HG03135 (cell line): Measurements from ENCODE around the gene TET1.
A peak's percentile ranks its signal among the peaks of the same experiment; 100 is the strongest.
"Not testable (repeated sequence)": the region's sequence is repeated elsewhere in the genome, so short reads cannot be mapped to it uniquely, and the experiment has no call there.

Experiments used
- ATAC-seq: cut with Tn5 transposase; IDR thresholded peaks from one replicate; pipeline ENCODE4 v1.9.1; 2021; ENCODE audit warnings: mild to moderate bottlenecking, moderate library complexity; ENCODE audit not compliant: unreplicated experiment

Gene TET1

DNA sequence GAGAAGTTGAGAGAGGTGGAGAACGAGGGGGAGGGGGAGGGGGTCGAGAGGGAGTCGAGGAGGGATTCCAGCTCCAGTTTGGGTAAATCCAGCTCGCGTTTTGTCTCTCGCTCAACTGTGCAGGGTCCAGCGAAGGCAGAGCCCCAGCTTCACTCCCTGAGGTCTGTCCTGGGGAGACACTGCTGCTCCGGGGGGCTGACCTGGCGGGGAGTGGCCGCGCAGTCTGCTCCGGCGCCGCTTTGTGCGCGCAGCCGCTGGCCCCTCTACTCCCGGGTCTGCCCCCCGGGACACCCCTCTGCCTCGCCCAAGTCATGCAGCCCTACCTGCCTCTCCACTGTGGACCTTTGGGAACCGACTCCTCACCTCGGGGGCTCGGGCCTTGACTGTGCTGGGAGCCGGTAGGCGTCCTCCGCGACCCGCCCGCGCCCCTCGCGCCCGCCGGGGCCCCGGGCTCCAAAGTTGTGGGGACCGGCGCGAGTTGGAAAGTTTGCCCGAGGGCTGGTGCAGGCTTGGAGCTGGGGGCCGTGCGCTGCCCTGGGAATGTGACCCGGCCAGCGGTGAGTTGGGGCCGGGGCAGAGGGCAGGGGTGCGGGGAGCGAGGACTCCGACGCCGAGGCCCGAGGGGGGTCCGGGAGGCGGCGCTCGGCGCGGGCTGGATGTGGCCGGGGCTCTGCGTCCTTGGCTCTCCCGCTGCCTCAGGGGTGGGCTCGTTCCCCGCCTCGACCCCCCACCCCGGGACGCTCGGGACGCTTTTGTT, at the start of gene TET1:
Gene TET1 (plus strand): TSS at position 152 of the 757 bp plus-strand sequence. CDS start 12,002 bp downstream, outside the sequence.
- ATAC-seq = no peak

DNA sequence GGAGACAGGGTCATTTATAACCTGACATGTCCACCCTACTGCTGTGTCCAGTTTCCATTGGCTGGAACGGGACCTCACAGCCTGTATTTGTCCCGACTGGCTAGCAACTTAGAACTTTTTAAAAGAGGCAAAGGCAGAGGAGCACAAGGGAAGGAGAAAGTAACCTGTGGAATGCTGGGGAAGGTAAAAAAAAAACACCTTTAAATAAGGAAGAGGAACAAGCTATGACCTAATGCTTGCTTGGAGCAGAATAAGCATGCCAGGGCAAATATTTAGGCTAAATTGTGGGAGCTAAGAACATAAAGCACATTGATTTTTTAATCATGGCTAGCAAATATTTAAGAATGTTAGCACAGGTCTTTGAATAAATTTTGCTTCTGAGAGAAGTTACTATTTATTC, 43.9 kb upstream of the TET1 start:
- ATAC-seq = not testable (repeated sequence)

DNA sequence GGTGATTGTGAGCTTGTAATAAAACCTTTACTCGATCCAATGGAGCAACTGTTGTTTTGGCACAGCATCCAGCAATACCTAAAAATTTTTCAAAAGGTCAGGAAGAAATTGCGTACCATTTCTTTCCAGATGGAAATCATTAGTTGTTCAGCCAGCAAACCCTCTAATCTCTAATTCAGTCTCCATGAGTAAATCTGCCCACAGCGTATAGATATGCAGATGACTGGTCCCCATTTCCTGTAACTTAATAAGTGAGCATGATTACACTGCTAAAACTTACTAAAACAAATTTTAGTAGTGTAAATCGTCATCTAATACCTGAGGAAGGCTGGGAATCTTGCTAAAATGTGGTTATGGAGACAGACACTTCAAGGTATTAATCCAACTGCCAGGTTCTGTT, 43.4 kb upstream of the TET1 start:
- no peak for ATAC-seq

DNA sequence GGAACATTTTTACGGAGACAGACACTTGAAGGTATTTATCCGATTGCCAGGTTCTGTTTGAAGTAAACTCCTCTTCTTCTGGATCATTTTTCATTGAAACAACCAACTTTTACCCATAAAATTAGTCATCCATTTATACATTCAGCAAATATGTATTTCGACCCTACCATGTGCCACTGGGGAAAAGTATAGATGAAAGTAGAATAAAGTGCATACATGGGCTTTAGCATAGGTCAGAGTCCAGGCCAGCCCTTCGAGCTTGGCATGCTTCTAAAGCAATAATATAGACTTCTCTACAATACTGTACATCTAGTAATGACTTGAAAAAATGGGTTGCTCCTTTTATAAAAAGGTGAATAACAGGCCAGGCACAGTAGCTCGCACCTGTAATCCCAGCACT, 42.9 kb upstream of the TET1 start:
- ATAC-seq = no peak

DNA sequence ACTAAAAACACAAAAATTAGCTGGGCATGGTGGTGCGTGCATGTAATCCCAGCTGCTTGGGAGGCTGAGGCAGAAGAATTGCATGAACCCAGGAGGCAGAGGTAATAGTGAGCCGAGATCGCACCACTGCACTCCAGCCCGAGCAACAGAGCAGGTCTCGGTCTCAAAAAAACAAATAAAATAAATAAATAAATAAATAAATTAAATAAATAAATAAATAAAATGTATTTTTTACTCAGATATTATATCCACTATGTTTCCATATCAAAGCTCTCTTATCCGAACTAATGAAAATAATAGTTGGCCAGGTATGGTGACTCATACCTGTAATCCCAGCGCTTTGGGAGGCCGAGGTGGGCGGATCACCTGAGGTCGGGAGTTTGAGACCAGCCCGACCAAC, 41.5 kb upstream of the TET1 start:
- ATAC-seq = not testable (repeated sequence)

DNA sequence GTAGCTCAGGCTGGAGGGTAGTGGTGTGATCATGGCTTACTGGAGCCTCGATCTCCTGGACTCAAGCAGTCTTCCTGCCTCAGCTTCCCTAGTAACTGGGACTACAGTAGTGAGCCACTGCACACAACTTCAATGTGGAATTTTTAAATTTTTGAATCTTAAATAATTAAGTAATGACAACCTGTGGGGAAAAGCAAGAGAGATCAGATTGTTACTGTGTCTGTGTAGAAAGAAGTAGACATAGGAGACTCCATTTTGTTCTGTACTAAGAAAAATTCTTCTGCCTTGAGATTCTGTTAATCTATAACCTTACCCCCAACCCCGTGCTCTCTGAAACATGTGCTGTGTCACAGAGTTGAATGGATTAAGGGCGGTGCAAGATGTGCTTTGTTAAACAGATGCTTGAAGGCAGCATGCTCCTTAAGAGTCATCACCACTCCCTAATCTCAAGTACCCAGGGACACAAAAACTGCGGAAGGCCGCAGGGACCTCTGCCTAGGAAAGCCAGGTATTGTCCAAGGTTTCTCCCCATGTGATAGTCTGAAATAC, 34.6 kb upstream of the TET1 start:
- ATAC-seq = not testable (repeated sequence)

- ATAC-seq = peak; percentile 50
These were observed 33.4 kb upstream of the TET1 start for GRCh38 chr10:68526634-68527307.

DNA sequence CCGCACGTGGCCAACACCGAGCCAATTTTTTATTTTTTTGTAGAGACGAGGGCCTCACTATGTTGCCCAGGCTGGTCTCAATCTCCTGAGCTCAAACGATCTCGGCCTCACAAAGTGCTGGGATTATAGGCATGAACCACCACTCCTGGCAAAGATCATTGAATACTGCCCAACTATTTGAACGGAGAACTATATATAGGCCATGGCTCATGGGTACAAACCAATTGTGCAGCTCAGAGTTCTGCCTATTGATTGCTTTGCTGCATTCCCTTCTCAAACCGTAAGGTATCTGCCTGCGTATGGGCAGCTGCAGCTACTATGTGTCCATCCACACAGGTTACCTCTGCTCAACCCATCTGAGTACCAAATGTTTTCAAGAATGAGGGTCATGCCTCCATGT, 23.2 kb upstream of the TET1 start:
- ATAC-seq = no peak

DNA sequence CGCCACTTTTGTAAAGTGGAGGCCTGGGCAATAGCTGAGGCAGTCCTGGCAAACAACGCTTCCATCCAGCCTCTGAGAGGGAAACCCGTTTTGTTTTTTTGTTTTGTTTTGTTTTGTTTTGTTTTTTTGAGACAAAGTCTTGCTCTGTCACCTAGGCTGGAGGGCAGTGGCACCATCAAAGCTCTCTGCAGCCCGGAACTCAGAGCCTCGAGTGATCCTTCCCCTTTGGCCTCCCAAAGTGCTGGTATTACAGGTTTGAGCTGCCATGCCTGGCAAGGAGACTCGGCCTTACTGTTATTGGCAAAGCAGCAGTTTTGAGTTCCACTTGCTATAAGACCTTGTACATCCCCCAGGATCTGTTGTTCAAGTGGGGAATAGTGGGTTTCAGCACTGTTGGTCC, 22.3 kb upstream of the TET1 start:
- no peak for ATAC-seq

DNA sequence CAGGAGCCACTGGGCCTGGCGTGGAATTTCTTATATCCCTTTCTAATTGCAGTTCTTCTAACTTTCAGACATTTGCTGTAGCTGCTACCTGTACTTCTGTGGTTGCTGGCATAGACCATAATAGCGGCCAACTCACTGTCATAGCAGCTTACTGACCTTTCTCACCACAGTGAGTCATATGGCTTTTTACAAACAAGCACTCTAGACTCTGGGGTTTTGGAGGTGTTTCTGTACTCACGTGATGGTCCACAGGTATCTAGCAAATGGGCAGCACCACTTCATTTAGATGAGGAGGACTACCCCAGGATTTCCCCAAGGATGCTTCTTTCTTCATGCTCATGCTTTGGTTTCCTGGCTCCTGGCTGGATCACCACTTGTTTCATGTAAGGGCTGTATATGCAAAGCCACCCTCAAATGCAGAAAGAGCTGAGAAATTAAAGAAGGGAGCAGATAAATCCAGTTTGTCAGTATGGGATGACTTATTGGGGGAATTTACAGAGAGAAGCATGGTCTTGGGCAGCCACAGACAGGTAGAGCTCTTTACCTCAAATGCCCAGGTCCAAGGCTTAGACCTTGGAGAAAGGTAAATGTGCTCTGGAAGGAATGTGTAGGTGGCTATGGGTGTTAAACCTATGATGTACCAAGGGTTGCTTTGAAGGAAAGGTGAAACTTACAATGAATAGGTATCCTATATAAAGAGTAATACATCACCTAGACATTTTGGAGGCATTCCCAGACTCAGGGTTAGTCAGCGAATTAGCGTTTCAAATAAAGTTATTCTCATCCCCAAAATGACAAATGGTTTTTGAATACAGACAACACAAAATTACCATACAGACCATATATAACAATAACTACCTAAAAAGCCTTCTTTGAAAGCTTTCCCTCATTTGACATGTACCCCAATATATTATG, 16.9 kb upstream of the TET1 start:
- ATAC-seq = no peak

DNA sequence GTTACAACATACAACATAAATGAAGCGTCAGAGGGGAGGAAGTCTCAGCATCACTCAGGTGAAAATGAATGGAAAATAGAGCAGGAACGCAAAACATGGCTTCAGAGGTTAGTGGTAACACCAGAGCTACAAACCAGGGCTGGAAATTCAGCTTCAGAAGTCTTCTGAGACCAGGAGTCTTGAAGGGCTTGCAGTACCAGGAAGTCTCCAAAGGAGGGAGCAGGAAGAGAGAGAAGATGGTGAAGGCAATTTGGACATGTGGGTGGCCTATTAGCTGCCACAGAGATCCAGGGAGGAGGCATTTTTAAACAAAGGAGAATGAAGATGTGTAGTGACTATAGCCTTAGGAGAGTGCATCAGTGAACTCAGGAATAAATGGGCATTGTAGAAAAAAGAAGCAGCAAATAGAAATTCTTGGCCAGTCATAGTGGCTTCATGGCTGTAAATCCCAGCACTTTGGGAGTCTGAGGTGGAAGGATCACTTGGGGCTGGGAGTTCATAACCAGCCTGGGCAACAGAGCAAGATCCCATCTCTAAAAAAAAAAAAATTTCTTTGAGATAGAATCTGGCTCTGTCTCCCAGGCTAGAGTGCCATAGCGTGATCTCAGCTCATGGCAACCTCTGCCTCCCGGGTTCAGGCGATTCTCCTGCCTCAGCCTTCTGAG, 9.3 kb upstream of the TET1 start:
- no peak for ATAC-seq

DNA sequence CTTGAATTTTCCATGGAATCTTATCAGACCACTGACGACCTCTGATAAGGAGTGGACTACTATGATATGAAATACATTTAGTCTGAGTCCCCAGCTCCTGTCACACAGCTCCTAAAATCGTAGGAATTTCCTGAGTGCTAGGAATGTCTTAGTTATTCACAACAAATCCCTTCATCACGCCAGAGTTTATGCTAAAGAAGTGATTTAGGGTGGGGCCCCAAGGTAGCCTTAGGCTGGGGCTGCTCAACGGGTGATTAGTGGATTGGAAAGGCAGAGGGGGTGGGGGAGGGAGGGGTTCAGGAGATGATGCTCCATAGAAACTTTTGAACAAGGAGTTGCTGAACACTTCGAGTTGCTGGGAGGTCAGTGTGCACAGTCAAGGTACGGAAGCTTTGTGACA, 7.0 kb upstream of the TET1 start:
- ATAC-seq = no peak

DNA sequence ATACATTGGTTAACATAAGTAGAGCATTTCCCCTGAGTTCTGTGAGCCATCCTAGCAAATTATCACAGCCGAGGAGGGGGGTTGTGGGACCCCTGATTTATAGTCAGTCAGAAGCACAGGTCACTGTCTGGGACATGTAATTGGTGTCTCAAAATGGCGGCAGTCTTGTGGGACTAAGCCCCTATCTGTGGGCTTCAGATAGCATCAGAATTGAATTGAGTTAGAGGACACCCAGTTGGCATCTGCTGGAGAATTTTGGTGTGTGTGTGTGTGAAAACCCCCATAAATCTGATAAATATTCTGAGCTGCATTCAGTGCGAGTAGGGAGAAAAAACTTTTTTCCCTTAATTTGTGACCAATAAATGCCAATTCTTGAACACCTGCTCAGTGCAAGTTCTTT, 6.5 kb upstream of the TET1 start:
- ATAC-seq = no peak

GRCh38 chr10:68558478-68558877, 1.7 kb upstream of the TET1 start:
- ATAC-seq = no peak

GRCh38 chr10:68559251-68559650, 886 bp upstream of the TET1 start:
- no peak for ATAC-seq

DNA sequence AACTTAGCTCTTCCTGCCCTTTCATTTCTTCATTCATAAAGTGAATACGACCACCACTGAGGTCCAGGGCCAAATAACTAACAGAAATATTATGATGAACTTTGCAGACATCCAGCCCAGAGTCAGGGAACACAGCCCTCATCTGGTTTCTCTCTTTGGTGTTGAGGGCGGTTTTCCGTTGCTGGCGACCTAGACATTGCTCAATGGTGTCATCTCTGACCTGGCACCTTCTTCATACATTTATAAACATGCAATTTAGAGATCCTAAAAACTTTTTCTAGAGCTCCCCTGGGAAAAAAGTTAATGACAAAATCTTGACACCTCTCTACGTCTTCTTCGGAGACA, 324 bp upstream of the TET1 start:
- no peak for ATAC-seq

- no peak for ATAC-seq
These were observed 1.1 kb downstream of the TET1 start for GRCh38 chr10:68560943-68561864.

- ATAC-seq = no peak
These were observed 1.9 kb downstream of the TET1 start for GRCh38 chr10:68561865-68562649.
